ENCODE measurements around the gene VAV2.

DNA sequence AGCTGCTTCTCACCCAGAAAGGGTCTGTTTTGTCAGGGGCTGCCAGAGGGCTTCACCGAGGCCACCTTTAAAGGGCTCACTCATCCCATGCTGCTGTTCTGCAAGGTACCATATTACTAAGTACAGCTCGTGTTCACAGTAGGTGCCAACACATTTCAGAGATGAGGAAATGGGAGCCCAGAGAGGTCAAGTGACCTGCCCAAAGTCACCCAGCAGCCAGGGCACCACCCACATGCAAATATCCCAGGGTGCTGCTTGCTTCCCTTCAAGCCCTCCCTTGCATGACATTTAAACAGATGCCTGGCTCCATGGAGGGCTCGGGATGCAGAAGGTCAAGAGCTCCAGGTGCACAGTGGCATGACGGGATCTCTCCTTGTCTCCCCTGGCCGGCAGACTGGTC, 130.4 kb downstream of the VAV2 start:
- TF ChIP-seq, protein P1, sequence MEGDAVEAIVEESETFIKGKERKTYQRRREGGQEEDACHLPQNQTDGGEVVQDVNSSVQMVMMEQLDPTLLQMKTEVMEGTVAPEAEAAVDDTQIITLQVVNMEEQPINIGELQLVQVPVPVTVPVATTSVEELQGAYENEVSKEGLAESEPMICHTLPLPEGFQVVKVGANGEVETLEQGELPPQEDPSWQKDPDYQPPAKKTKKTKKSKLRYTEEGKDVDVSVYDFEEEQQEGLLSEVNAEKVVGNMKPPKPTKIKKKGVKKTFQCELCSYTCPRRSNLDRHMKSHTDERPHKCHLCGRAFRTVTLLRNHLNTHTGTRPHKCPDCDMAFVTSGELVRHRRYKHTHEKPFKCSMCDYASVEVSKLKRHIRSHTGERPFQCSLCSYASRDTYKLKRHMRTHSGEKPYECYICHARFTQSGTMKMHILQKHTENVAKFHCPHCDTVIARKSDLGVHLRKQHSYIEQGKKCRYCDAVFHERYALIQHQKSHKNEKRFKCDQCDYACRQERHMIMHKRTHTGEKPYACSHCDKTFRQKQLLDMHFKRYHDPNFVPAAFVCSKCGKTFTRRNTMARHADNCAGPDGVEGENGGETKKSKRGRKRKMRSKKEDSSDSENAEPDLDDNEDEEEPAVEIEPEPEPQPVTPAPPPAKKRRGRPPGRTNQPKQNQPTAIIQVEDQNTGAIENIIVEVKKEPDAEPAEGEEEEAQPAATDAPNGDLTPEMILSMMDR (conservative IDR thresholded peaks at IDR 0.05; ENCODE audit: low read depth, low read length): no peak
- TF ChIP-seq EZH2 (IDR thresholded peaks at IDR 0.05; ENCODE audit: low read length, unreplicated experiment) (no peak), EZH2phosphoT487 (IDR thresholded peaks at IDR 0.05; ENCODE audit: borderline replicate concordance, low read length) (no peak)
